GM12872 (cell line): ENCODE measurements around the gene PPP2R2D.
A peak's percentile ranks its signal among the peaks of the same experiment; 100 is the strongest.

Source experiments
- CTCF ChIP-seq: IDR thresholded peaks from 3 replicates; pipeline ENCODE4 v1.5.1; 2011; ENCODE audit warnings: low read depth, mild to moderate bottlenecking, low read length, moderate library complexity; ENCODE audit not compliant: insufficient read depth

Gene PPP2R2D

GRCh38 chr10:131885391-131886165 lies 15.2 kb upstream of the PPP2R2D start:
- peak; percentile 96 for TF ChIP-seq CTCF

- no peak for TF ChIP-seq CTCF
Observed at GRCh38 chr10:131886237-131886636, 14.6 kb upstream of the PPP2R2D start.

- TF ChIP-seq CTCF: no peak
Observed at GRCh38 chr10:131888186-131888604, 12.6 kb upstream of the PPP2R2D start.

- TF ChIP-seq CTCF: no peak
Observed at GRCh38 chr10:131889755-131890154, 11.1 kb upstream of the PPP2R2D start.

- TF ChIP-seq CTCF: no peak
Observed at GRCh38 chr10:131890276-131891195, 10.3 kb upstream of the PPP2R2D start.

- TF ChIP-seq CTCF: no peak
Observed at GRCh38 chr10:131891196-131891928, 9.4 kb upstream of the PPP2R2D start.
